ENCODE results near the gene FAAP24.

GRCh38 chr19:33008738-33009137, 36.7 kb downstream of the FAAP24 start:
- no peak for TF ChIP-seq GATA2 (IDR thresholded peaks at IDR 0.05; ENCODE audit: low read depth, low read length)
- no peak for TF ChIP-seq GATA3 (IDR thresholded peaks at IDR 0.05; ENCODE audit: low read depth, low read length)

Measured in SH-SY5Y (cell line).